Breast epithelium (tissue), 4 donors: ENCODE measurements around the gene FRS2. TPM values are rescaled to one million over a fixed set of nuclear protein-coding genes. Genes with fewer than 3 reads are reported as not detected.

Experiments used
- DNase-seq, 2 donors: peaks; one replicate each; pipeline ENCODE4 v3.0.0-alpha.2; 2019; ENCODE audit warnings: low spot score in 2 of 2
- H3K27ac ChIP-seq, 2 donors: fragments of 200-600 bp; sonication (generic) in 1 of 2; one replicate each; pipeline ENCODE4 v1.5.1; 2016 to 2019; ENCODE audit warnings: mild to moderate bottlenecking in 1 of 2
- H3K27me3 ChIP-seq, 2 donors: fragments of 200-600 bp; sonication (generic) in 1 of 2; one replicate each; pipeline versions ENCODE4 v1.5.1 to v1.6.0; 2017 to 2019; ENCODE audit warnings: control low read depth in 1 of 2, mild to moderate bottlenecking in 1 of 2
- H3K36me3 ChIP-seq: fragments of 200-600 bp; one replicate; pipeline ENCODE4 v1.5.1; 2019
- H3K4me1 ChIP-seq, 2 donors: fragments of 200-600 bp; sonication (generic); one replicate each; pipeline ENCODE4 v1.5.1; 2016 to 2019; ENCODE audit warnings: control low read depth in 1 of 2
- H3K4me3 ChIP-seq, 3 donors: fragments of 200-600 bp; sonication (generic); 1 replicate in 2 of 3; 2 replicates in 1 of 3; pipeline ENCODE4 v1.5.1; 2016 to 2019; ENCODE audit warnings: mild to moderate bottlenecking in 3 of 3, moderate library complexity in 2 of 3
- H3K9me3 ChIP-seq, 2 donors: fragments of 200-600 bp; sonication (generic) in 1 of 2; one replicate each; pipeline ENCODE4 v1.5.1; 2016 to 2019; ENCODE audit warnings: control low read depth in 1 of 2
- POLR2A ChIP-seq: fragments of 450-650 bp; IDR thresholded peaks from one replicate; pipeline ENCODE4 v1.6.1; 2016; ENCODE audit warnings: antibody characterized with exemption, mild to moderate bottlenecking, moderate library complexity
- POLR2AphosphoS5 ChIP-seq, 3 donors: sonication (generic); formaldehyde crosslinking; IDR thresholded peaks; one replicate each; pipeline ENCODE4 v1.6.1; 2017; ENCODE audit warnings: antibody characterized with exemption in 3 of 3
- intact Hi-C: fragments of 100-400 bp; cut with DNase I; formaldehyde crosslinking; loops from one replicate; pipeline ENCODE4 v1.15.1; 2023; ENCODE audit warnings: low total_unique reads
- total RNA-seq, 3 donors: library from RNA; depleted of rRNA; stranded (reverse); fragments of >200 nt; gene quantifications; one replicate each; pipeline ENCODE4 v1.1.0, GENCODE V29; 2016
- TF ChIP-seq, protein P1 (sequence below), 3 donors: fragments of 450-650 bp; IDR thresholded peaks; one replicate each; pipeline ENCODE4 v1.5.1; 2016 to 2017; ENCODE audit warnings: antibody characterized with exemption in 3 of 3, mild to moderate bottlenecking in 3 of 3, moderate library complexity in 3 of 3

The FRS2 gene
- total RNA-seq, 3 donors from 2014 or later = 54.9 to 125 (median 72.4) TPM

DNA sequence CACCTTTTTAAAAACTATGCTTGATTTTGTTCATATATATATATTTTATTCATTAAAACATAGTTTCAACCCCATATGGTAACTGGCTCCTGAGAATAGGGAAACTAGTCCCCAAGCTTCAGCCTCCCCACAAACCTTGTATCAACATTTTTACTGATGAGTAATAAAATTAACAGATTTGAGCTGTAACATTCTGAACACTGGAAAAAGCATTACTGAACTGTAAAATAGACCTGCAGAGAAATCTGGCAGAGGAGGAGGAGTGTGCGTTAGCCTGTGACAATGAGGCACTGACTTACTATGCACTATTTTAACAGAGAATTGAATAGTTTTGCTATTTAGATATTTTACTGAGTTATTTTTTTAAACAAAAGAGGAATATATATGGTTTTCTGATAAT lies 43.1 kb downstream of the FRS2 start:
- H3K27me3 ChIP-seq = no peaks in the 10 kb centered on the region
- no peaks in the 10 kb centered on the region for H3K9me3 ChIP-seq
- H3K27ac ChIP-seq = no peak overlapping the region
- H3K4me3 ChIP-seq = no peak overlapping the region
- DNase-seq = no peak
- TF ChIP-seq POLR2AphosphoS5 (IDR thresholded peaks at IDR 0.05) = no peak
- TF ChIP-seq POLR2A = no peak
- TF ChIP-seq, protein P1, sequence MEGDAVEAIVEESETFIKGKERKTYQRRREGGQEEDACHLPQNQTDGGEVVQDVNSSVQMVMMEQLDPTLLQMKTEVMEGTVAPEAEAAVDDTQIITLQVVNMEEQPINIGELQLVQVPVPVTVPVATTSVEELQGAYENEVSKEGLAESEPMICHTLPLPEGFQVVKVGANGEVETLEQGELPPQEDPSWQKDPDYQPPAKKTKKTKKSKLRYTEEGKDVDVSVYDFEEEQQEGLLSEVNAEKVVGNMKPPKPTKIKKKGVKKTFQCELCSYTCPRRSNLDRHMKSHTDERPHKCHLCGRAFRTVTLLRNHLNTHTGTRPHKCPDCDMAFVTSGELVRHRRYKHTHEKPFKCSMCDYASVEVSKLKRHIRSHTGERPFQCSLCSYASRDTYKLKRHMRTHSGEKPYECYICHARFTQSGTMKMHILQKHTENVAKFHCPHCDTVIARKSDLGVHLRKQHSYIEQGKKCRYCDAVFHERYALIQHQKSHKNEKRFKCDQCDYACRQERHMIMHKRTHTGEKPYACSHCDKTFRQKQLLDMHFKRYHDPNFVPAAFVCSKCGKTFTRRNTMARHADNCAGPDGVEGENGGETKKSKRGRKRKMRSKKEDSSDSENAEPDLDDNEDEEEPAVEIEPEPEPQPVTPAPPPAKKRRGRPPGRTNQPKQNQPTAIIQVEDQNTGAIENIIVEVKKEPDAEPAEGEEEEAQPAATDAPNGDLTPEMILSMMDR (IDR thresholded peaks at IDR 0.05) = no peak
- intact Hi-C loops = no loop called here
- H3K36me3 ChIP-seq = no peaks in the 10 kb centered on the region
- no peaks in the 10 kb centered on the region for H3K4me1 ChIP-seq

GRCh38 chr12:69514111-69514510 lies 43.9 kb downstream of the FRS2 start:
- no peak overlapping the region for H3K4me3 ChIP-seq
- H3K4me1 ChIP-seq = no peaks in the 10 kb centered on the region
- no peaks in the 10 kb centered on the region for H3K9me3 ChIP-seq
- TF ChIP-seq, protein P1 (IDR thresholded peaks at IDR 0.05) = no peak
- TF ChIP-seq POLR2AphosphoS5 (IDR thresholded peaks at IDR 0.05) (no peak), POLR2A (no peak)
- H3K27ac ChIP-seq = no peak overlapping the region
- no peak for DNase-seq
- intact Hi-C loops = no loop called here
- no peaks in the 10 kb centered on the region for H3K27me3 ChIP-seq
- H3K36me3 ChIP-seq = no peaks in the 10 kb centered on the region

GRCh38 chr12:69514845-69515244 lies 44.7 kb downstream of the FRS2 start:
- Histone ChIP-seq H3K4me1 (no peaks in the 10 kb centered on the region), H3K27ac (no peak overlapping the region), H3K36me3 (no peaks in the 10 kb centered on the region), H3K27me3 (no peaks in the 10 kb centered on the region), H3K4me3 (no peak overlapping the region), H3K9me3 (no peaks in the 10 kb centered on the region)
- intact Hi-C loops = no loop called here
- no peak for DNase-seq
- TF ChIP-seq, protein P1 (IDR thresholded peaks at IDR 0.05) = no peak
- TF ChIP-seq POLR2A = no peak
- no peak for TF ChIP-seq POLR2AphosphoS5 (IDR thresholded peaks at IDR 0.05)

DNA sequence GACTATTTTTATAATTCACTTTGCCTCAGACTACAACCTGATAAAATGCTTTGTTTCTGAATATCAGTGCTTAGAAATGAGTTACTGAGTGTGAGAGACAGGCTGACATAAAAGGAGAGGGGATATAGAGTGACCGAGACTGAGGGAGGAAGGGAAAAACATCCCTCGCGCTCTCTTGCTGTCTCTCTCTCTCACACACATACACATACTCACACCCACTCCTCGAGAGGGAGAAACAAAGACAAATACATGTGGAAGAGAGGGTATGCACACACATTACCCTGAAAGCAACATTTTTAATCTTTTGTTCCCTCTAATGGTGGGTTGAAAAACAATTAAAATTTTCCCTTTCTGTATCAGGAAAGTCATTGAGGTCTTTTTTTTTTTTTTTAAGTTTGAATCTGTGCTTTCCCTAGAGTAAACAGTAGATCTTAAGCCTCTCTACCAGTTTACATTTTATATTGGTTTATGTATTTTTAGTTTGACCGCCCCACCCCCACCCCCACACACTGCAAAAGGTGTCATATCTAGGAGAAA lies 45.3 kb downstream of the FRS2 start:
- no peak for DNase-seq
- intact Hi-C loops = no loop called here
- TF ChIP-seq POLR2AphosphoS5 (IDR thresholded peaks at IDR 0.05) (no peak), POLR2A (no peak)
- TF ChIP-seq, protein P1 (IDR thresholded peaks at IDR 0.05) = no peak
- Histone ChIP-seq H3K9me3 (peaks cover 0 to 2% of the 10 kb centered on the region in 2 donors), H3K4me3 (no peak overlapping the region), H3K4me1 (no peaks in the 10 kb centered on the region), H3K27me3 (no peaks in the 10 kb centered on the region), H3K36me3 (no peaks in the 10 kb centered on the region), H3K27ac (no peak overlapping the region)

DNA sequence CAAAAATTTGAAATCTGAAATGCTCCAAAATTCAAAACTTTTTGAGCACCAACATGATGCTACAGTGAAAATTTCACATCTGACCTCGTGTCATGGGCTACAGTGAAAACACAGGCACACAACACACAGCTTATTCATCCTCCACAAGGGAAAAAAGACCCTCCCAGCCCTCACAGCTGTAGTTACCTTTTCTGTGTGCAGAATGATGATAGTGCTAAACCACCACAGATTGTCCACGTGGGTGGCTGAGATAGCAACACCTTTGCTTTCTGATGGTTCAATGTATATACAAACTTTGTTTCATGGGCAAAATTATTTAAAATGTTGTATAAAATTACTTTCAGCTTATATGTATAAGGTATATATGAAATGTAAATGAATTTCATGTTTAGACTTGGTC lies 46.8 kb downstream of the FRS2 start:
- H3K27ac ChIP-seq = no peak overlapping the region
- no peak overlapping the region for H3K4me3 ChIP-seq
- TF ChIP-seq POLR2AphosphoS5 (IDR thresholded peaks at IDR 0.05) = no peak
- TF ChIP-seq, protein P1 (IDR thresholded peaks at IDR 0.05) = no peak
- TF ChIP-seq POLR2A = no peak
- H3K9me3 ChIP-seq = peaks cover 0 to 5% of the 10 kb centered on the region in 2 donors
- no peaks in the 10 kb centered on the region for H3K36me3 ChIP-seq
- no peaks in the 10 kb centered on the region for H3K27me3 ChIP-seq
- intact Hi-C loops = no loop called here
- no peaks in the 10 kb centered on the region for H3K4me1 ChIP-seq
- DNase-seq = no peak
